Thymus (tissue), 11 donors: Measurements from ENCODE around the gene PIP5K1A. TPM values are rescaled to one million over a fixed set of nuclear protein-coding genes. Genes with fewer than 3 reads are reported as not detected.
"Not testable (repeated sequence)": the region's sequence is repeated elsewhere in the genome, so short reads cannot be mapped to it uniquely, and the experiment has no call there.

ENCODE experiments used
- DNase-seq, 9 donors: peaks; one replicate each; pipeline ENCODE4 v3.0.0-alpha.2; 2013; ENCODE audit warnings: low spot score in 9 of 9, low read depth in 6 of 9, missing footprints in 1 of 9
- H3K27ac ChIP-seq, 2 donors: one replicate each; pipeline ENCODE4 v1.5.1; 2013; ENCODE audit warnings: control low read depth in 1 of 2, low read depth in 1 of 2, low read length in 1 of 2, mild to moderate bottlenecking in 1 of 2, moderate library complexity in 1 of 2
- H3K27me3 ChIP-seq, 2 donors: one replicate each; pipeline ENCODE4 v1.5.1; 2013; ENCODE audit warnings: low read length in 1 of 2; ENCODE audit not compliant: control insufficient read depth in 2 of 2, insufficient read depth in 1 of 2
- H3K36me3 ChIP-seq, 2 donors: one replicate each; pipeline ENCODE4 v1.5.1; 2013; ENCODE audit warnings: low read length in 1 of 2, mild to moderate bottlenecking in 1 of 2, moderate library complexity in 1 of 2; ENCODE audit not compliant: control insufficient read depth in 2 of 2, insufficient read depth in 2 of 2
- H3K4me1 ChIP-seq, 2 donors: one replicate each; pipeline ENCODE4 v1.5.1; 2013; ENCODE audit warnings: low read length in 2 of 2; ENCODE audit not compliant: control insufficient read depth in 2 of 2, insufficient read depth in 2 of 2
- H3K4me3 ChIP-seq, 2 donors: one replicate each; pipeline ENCODE4 v1.5.1; 2013; ENCODE audit warnings: low read length in 2 of 2, control low read depth in 1 of 2, mild to moderate bottlenecking in 1 of 2
- H3K9me3 ChIP-seq, 2 donors: one replicate each; pipeline ENCODE4 v1.5.1; 2013; ENCODE audit warnings: low read length in 1 of 2, mild to moderate bottlenecking in 1 of 2; ENCODE audit not compliant: control insufficient read depth in 2 of 2, insufficient read depth in 1 of 2
- WGBS: extraction: QIAGEN DNeasy Blood & Tissue Kit; methylation state at CpG from one replicate; pipeline ENCODE4 v1.1.7; 2013; 5-methylcytosine and 5-hydroxymethylcytosine counted together
- polyA plus RNA-seq: library from polyadenylated mRNA; stranded (reverse); fragments of 200-250 nt; gene quantifications from one replicate; pipeline ENCODE4 v1.2.3, GENCODE V29; 2013
- total RNA-seq: library from RNA; stranded (reverse); fragments of 120-200 nt; gene quantifications from one replicate; pipeline ENCODE4 v1.2.4, GENCODE V29; 2013
- donor health status: healthy.

The PIP5K1A gene
- total and polyA plus RNA-seq, 2 donors, result 29.8 to 30.7 TPM

GRCh38 chr1:151184211-151184610 lies 14.1 kb upstream of the PIP5K1A start:
- Histone ChIP-seq H3K27me3 (no peaks in the 10 kb centered on the region), H3K36me3 (peaks cover 42 to 59% of the 10 kb centered on the region in 2 donors), H3K27ac (no peak overlapping the region), H3K4me1 (peaks cover 9 to 10% of the 10 kb centered on the region in 2 donors), H3K4me3 (no peak overlapping the region), H3K9me3 (no peaks in the 10 kb centered on the region)
- WGBS, result 98% methylated on average over 10 of the region's 10 CpGs
- no peak for DNase-seq

- no peak for DNase-seq
- H3K27ac ChIP-seq, result no peak overlapping the region
- WGBS, result 100% methylated on average over 1 of the region's 1 CpG
- no peaks in the 10 kb centered on the region for H3K9me3 ChIP-seq
- no peak overlapping the region for H3K4me3 ChIP-seq
- H3K27me3 ChIP-seq, result no peaks in the 10 kb centered on the region
- peaks cover 10 to 16% of the 10 kb centered on the region in 2 donors for H3K4me1 ChIP-seq
- H3K36me3 ChIP-seq, result peaks cover 19 to 33% of the 10 kb centered on the region in 2 donors
Measured at GRCh38 chr1:151187205-151187604, 11.1 kb upstream of the PIP5K1A start.

DNA sequence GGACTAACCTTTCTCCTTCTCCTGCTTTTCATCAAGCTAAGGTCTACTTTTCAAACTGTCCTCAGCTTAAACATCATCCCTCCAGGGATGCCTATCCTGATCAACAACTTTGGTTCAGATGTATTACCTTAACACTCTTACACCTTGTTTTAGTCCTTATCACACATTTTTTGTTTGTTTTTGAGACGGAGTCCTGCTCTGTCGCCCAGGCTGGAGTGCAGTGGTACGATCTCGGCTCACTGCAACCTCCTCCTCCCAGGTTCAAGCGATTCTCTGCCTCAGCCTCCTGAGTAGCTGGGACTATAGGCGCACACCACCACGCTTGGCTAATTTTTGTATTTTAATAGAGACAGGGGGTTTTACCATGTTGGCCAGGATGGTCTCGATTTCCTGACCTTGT lies 9.7 kb upstream of the PIP5K1A start:
- H3K27ac ChIP-seq, result not testable (repeated sequence)
- H3K4me3 ChIP-seq, result peak overlapping the region; percentile 51 to 83

DNA sequence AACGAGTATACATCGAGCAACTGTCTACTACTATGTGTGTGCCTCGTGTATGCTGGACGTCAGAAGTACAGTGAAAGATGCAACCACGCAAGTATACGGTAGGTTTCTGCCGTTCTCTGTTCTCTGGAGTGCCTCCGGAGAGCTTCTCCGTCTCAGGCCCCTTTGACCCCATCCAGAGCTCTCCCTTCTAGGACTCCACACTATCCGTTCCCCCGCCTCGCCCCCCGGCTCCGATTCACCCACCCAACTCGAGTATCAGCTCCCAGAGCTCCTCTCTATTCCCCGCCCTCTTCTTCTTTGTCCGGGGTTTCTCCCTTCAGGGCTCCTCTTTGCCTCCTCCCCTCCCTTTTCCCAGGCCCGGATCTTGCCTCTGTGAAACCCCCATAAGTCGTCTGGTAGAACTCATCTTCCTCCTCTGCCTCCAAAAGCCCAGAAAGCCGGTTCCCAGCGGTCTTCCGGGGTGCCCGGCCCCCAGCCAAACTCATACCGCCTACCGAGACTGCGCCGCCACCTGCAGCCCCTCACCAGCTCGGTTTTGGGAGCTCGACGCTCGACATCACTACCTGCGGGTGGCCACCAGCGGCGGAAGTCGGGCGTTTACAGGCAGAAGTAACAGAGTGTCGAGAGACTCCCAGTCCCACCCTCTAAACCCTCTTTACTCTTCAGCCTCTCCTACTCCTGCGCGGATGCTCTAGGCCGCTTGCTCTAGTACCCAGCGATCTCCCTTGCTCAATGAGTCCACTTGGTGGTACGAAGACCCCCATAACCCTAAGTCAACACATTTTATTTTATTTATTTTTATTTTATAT lies 8.5 kb upstream of the PIP5K1A start, which contains the start of gene VPS72:
Gene VPS72, minus strand, starts transcription at position 561 of the 809 bp plus-strand sequence. Its CDS starts 76 bp downstream, at position 485.
- peak; percentile 79 to 95 (median 88) for DNase-seq
- under 1% methylated on average over 42 of the region's 42 CpGs for WGBS
- Histone ChIP-seq H3K27me3 (peaks cover 2 to 5% of the 10 kb centered on the region in 2 donors), H3K27ac (peak within 1 kb of the TSS; percentile 77 to 91), H3K4me1 (peaks cover 10 to 16% of the 10 kb centered on the region in 2 donors), H3K36me3 (peaks cover 9 to 11% of the 10 kb centered on the region in 2 donors), H3K4me3 (peak within 1 kb of the TSS; percentile 51 to 83), H3K9me3 (no peaks in the 10 kb centered on the region)

More for the DNA sequence above, 9.7 kb upstream of the PIP5K1A start:
- H3K4me1 ChIP-seq, result peaks cover 10 to 16% of the 10 kb centered on the region in 2 donors
- not testable (repeated sequence) for H3K27me3 ChIP-seq, H3K9me3 ChIP-seq, DNase-seq
- 93% methylated on average over 8 of the region's 8 CpGs for WGBS
- H3K36me3 ChIP-seq, result peaks cover 14 to 20% of the 10 kb centered on the region in 2 donors

- Histone ChIP-seq H3K36me3 (no peaks in the 10 kb centered on the region), H3K4me1 (peaks cover 10 to 18% of the 10 kb centered on the region in 2 donors), H3K27me3 (peaks cover 2 to 5% of the 10 kb centered on the region in 2 donors), H3K9me3 (no peaks in the 10 kb centered on the region), H3K4me3 (no peak overlapping the region), H3K27ac (no peak overlapping the region)
- WGBS, result 88% methylated on average over 7 of the region's 7 CpGs
- no peak for DNase-seq
Measured at GRCh38 chr1:151192047-151192446, 6.3 kb upstream of the PIP5K1A start.

DNA sequence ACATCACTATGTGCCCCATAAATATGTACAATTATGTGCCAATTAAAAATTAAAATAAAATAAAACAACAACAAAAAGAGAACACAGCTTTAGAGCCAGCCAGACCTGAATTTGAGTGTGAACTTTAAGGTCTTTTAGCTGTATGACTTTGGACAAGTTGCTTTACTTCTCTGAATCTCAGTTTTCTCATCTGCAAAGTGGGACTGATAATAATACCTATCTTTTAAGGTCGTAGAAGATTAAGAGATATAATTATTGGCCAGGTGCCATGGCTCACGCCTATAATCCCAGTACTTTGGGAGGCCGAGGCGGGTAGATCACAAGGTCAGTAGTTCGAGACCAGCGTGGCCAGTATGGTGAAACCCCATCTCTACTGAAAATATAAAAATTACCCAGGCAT lies 5.0 kb upstream of the PIP5K1A start:
- H3K4me3 ChIP-seq, result no peak overlapping the region
- WGBS, result 88% methylated on average over 6 of the region's 6 CpGs
- H3K4me1 ChIP-seq, result peaks cover 10 to 23% of the 10 kb centered on the region in 2 donors
- no peaks in the 10 kb centered on the region for H3K9me3 ChIP-seq
- H3K27me3 ChIP-seq, result peaks cover 2 to 5% of the 10 kb centered on the region in 2 donors
- DNase-seq, result no peak
- H3K27ac ChIP-seq, result no peak overlapping the region
- H3K36me3 ChIP-seq, result no peaks in the 10 kb centered on the region

DNA sequence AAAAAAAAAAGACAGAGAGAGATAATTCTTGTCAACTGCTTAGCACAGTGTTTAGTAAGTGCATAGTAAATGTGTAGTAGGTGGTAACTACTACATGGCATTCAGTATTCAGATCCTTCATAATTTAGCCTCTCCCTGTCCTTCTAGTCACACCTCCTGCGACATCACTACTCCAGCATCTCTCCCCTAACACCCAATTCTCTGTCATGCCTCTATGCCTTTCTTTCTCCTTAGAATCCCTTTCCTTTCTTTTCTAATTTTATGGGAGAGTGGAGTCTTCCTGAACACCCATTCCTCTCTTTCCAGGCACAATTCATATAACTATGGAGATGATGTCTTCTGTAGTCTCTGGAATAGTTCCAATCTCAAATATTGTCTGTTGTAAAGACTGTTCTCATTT lies 4.5 kb upstream of the PIP5K1A start:
- H3K4me3 ChIP-seq, result no peak overlapping the region
- peaks cover 4 to 17% of the 10 kb centered on the region in 2 donors for H3K4me1 ChIP-seq
- DNase-seq, result no peak
- no peaks in the 10 kb centered on the region for H3K9me3 ChIP-seq
- whole genome bisulfite sequencing, result 90% methylated on average over 1 of the region's 1 CpG
- no peaks in the 10 kb centered on the region for H3K36me3 ChIP-seq
- H3K27me3 ChIP-seq, result peaks cover 2 to 5% of the 10 kb centered on the region in 2 donors
- no peak overlapping the region for H3K27ac ChIP-seq

DNA sequence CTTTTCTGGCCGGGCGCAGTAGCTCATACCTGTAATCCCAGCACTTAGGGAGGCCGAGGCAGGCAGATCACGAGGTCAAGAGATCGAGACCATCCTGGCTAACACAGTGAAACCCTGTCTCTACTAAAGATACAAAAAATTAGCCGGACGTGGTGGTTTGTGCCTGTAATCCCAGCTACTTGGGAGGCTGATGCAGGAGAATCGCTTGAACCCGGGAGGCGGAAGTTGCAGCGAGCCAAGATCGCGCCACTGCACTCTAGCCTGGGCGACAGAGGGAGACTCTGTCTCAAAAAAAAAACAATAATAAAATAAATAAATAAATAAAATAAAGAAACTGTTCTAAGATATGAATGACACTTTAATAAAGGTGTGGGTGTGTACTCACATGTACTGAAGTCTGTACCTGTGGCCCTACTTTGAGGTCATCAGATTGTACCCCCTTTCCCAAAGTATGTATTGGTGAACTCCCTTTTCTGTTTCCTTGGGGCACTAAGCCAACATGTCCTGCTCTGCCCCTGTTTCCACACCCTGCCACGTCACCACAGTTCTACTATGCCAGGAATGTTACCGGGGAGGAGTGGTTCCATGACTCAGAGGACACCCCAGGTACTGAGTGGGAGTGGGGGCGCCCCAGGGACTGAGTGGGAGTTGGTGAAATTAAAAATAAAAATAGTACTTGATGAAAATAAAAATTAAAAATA lies 3.3 kb upstream of the PIP5K1A start:
- not testable (repeated sequence) for DNase-seq, H3K27me3 ChIP-seq, H3K4me3 ChIP-seq, H3K9me3 ChIP-seq, H3K36me3 ChIP-seq, H3K27ac ChIP-seq
- WGBS, result 92% methylated on average over 17 of the region's 17 CpGs
- peaks cover 5 to 17% of the 10 kb centered on the region in 2 donors for H3K4me1 ChIP-seq

- Histone ChIP-seq H3K4me1 (peaks cover 6 to 14% of the 10 kb centered on the region in 2 donors), H3K27ac (no peak overlapping the region), H3K27me3 (peaks cover 2 to 5% of the 10 kb centered on the region in 2 donors), H3K36me3 (no peaks in the 10 kb centered on the region), H3K9me3 (no peaks in the 10 kb centered on the region), H3K4me3 (no peak overlapping the region)
- DNase-seq, result peak in 6 of 9 donors; percentile 39 to 80 (median 49)
- 43% methylated on average over 14 of the region's 14 CpGs for WGBS
Measured at GRCh38 chr1:151196292-151196800, 2.0 kb upstream of the PIP5K1A start.
